H9 (cell line): ENCODE data around the gene SCRN1. TPM values are rescaled to one million over a fixed set of nuclear protein-coding genes. Genes with fewer than 3 reads are reported as not detected.

Experiments
- DNase-seq: peaks from one replicate; pipeline ENCODE4 v3.0.0-alpha.2; 2017
- H2AFZ ChIP-seq: one replicate; pipeline ENCODE4 v1.6.1; 2013; ENCODE audit warnings: mild to moderate bottlenecking, low read length, control low read depth, moderate library complexity
- H2AK5ac ChIP-seq: 2 replicates; pipeline ENCODE4 v1.6.1; 2013; ENCODE audit warnings: low read length, control low read depth, mixed read lengths; ENCODE audit not compliant: insufficient read length
- H2BK120ac ChIP-seq: one replicate; pipeline ENCODE4 v1.6.1; 2013; ENCODE audit warnings: low read depth, mild to moderate bottlenecking, low read length, control low read depth, inconsistent platforms; ENCODE audit not compliant: poor library complexity, severe bottlenecking
- H2BK12ac ChIP-seq: 2 replicates; pipeline ENCODE4 v1.6.1; 2013; ENCODE audit warnings: low read length, control low read depth, mixed read lengths, low read depth; ENCODE audit not compliant: insufficient read length
- H2BK15ac ChIP-seq: 2 replicates; pipeline ENCODE4 v1.6.1; 2013; ENCODE audit warnings: low read depth, low read length, control low read depth
- H2BK20ac ChIP-seq: one replicate; pipeline ENCODE4 v1.6.1; 2013; ENCODE audit warnings: low read depth, mild to moderate bottlenecking, low read length, control low read depth, inconsistent platforms; ENCODE audit not compliant: poor library complexity, severe bottlenecking
- H2BK5ac ChIP-seq: 2 replicates; pipeline ENCODE4 v1.6.1; 2013; ENCODE audit warnings: low read length, control low read depth, mixed read lengths; ENCODE audit not compliant: insufficient read length
- H3K14ac ChIP-seq: 2 replicates; pipeline ENCODE4 v1.6.1; 2013; ENCODE audit warnings: low read length, control low read depth; ENCODE audit not compliant: insufficient read depth
- H3K18ac ChIP-seq: 2 replicates; pipeline ENCODE4 v1.6.1; 2013; ENCODE audit warnings: low read depth, mild to moderate bottlenecking, mixed read lengths, low read length, control low read depth; ENCODE audit not compliant: insufficient read length
- H3K23ac ChIP-seq: 2 replicates; pipeline ENCODE4 v1.6.1; 2013; ENCODE audit warnings: low read length, control low read depth, mixed read lengths, low read depth; ENCODE audit not compliant: insufficient read length
- H3K23me2 ChIP-seq: 2 replicates; pipeline ENCODE4 v1.6.1; 2013; ENCODE audit warnings: low read depth, mild to moderate bottlenecking, mixed read lengths, low read length, control low read depth; ENCODE audit not compliant: insufficient read length, poor library complexity, severe bottlenecking
- H3K27ac ChIP-seq: 2 replicates; pipeline ENCODE4 v1.5.1; 2013; ENCODE audit warnings: low read length, control low read depth, mixed read lengths, low read depth; ENCODE audit not compliant: insufficient read length
- H3K27me3 ChIP-seq: 2 replicates; pipeline ENCODE4 v1.6.1; 2013; ENCODE audit warnings: low read length, control low read depth, inconsistent platforms; ENCODE audit not compliant: insufficient read depth
- H3K4ac ChIP-seq: 2 replicates; pipeline ENCODE4 v1.6.1; 2013; ENCODE audit warnings: low read depth, mild to moderate bottlenecking, control low read depth, inconsistent platforms, low read length, moderate library complexity
- H3K4me1 ChIP-seq: 2 replicates; pipeline ENCODE4 v1.6.1; 2013; ENCODE audit warnings: low read length, control low read depth, inconsistent platforms; ENCODE audit not compliant: insufficient read depth
- H3K4me2 ChIP-seq: 2 replicates; pipeline ENCODE4 v1.6.1; 2013; ENCODE audit warnings: low read length, control low read depth, mixed read lengths; ENCODE audit not compliant: insufficient read length, insufficient read depth
- H3K56ac ChIP-seq: 2 replicates; pipeline ENCODE4 v1.6.1; 2013; ENCODE audit warnings: low read depth, mild to moderate bottlenecking, mixed read lengths, low read length, control low read depth; ENCODE audit not compliant: insufficient read length
- H3K79me1 ChIP-seq: 2 replicates; pipeline ENCODE4 v1.6.1; 2013; ENCODE audit warnings: low read depth, mild to moderate bottlenecking, moderate library complexity, low read length, control low read depth, inconsistent platforms; ENCODE audit not compliant: insufficient read depth, poor library complexity, severe bottlenecking
- H3K79me2 ChIP-seq: 2 replicates; pipeline ENCODE4 v1.6.1; 2013; ENCODE audit warnings: low read length, control low read depth, inconsistent platforms; ENCODE audit not compliant: insufficient read depth
- H3K9ac ChIP-seq: 2 replicates; pipeline ENCODE4 v1.6.1; 2013; ENCODE audit warnings: low read length, control low read depth, mixed read lengths; ENCODE audit not compliant: insufficient read length; ENCODE audit errors: extremely low read depth
- H3K9me3 ChIP-seq: one replicate; pipeline ENCODE4 v1.6.1; 2013; ENCODE audit warnings: low read depth, low read length, inconsistent platforms; ENCODE audit not compliant: control insufficient read depth
- H3T11ph ChIP-seq: one replicate; pipeline ENCODE4 v1.6.1; 2013; ENCODE audit warnings: mild to moderate bottlenecking, low read length, control low read depth, inconsistent platforms
- H4K20me1 ChIP-seq: one replicate; pipeline ENCODE4 v1.6.1; 2013; ENCODE audit not compliant: control insufficient read depth, insufficient read length, insufficient read depth
- H4K5ac ChIP-seq: 2 replicates; pipeline ENCODE4 v1.6.1; 2013; ENCODE audit warnings: low read depth, mild to moderate bottlenecking, mixed read lengths, low read length, control low read depth; ENCODE audit not compliant: insufficient read length
- H4K8ac ChIP-seq: replicated peaks from 2 replicates; pipeline ENCODE4 v1.6.1; 2013; ENCODE audit warnings: low read length, control low read depth, mixed read lengths, low read depth; ENCODE audit not compliant: insufficient read length
- H4K91ac ChIP-seq: 2 replicates; pipeline ENCODE4 v1.6.1; 2013; ENCODE audit warnings: low read depth, mild to moderate bottlenecking, moderate library complexity, mixed read lengths, low read length, control low read depth; ENCODE audit not compliant: insufficient read length
- H3K27ac Mint-ChIP-seq, 3 experiments: 2 replicates in 2 of 3; 3 replicates in 1 of 3; pipeline ENCODE4 v1.8.0; 2020 to 2021; ENCODE audit warnings: mixed read lengths in 3 of 3, mild to moderate bottlenecking in 1 of 3, moderate library complexity in 1 of 3
- H3K27me3 Mint-ChIP-seq: 2 replicates; pipeline ENCODE4 v1.8.0; 2021; ENCODE audit warnings: low read depth, mild to moderate bottlenecking, moderate library complexity, mixed read lengths
- H3K36me3 Mint-ChIP-seq, 3 experiments: 2 replicates in 2 of 3; 3 replicates in 1 of 3; pipeline ENCODE4 v1.8.0; 2020 to 2021; ENCODE audit warnings: low read depth in 3 of 3, mixed read lengths in 3 of 3; ENCODE audit not compliant: insufficient read depth in 1 of 3
- H3K4me1 Mint-ChIP-seq, 2 experiments: 2 replicates each; pipeline ENCODE4 v1.8.0; 2020; ENCODE audit warnings: mixed read lengths in 2 of 2
- H3K4me3 Mint-ChIP-seq, 2 experiments: 2 replicates in 1 of 2; 3 replicates in 1 of 2; pipeline ENCODE4 v1.8.0; 2020 to 2021; ENCODE audit warnings: mild to moderate bottlenecking in 2 of 2, mixed read lengths in 2 of 2, moderate library complexity in 1 of 2
- H3K9me3 Mint-ChIP-seq, 2 experiments: 2 replicates in 1 of 2; 3 replicates in 1 of 2; pipeline ENCODE4 v1.8.0; 2020; ENCODE audit warnings: mild to moderate bottlenecking in 2 of 2, mixed read lengths in 2 of 2, moderate library complexity in 1 of 2
- CTCF ChIP-seq: fragments of 200-600 bp; sonication (generic); conservative IDR thresholded peaks from 3 replicates; pipeline ENCODE4 v1.8.0; 2021; ENCODE audit warnings: antibody characterized with exemption, mild to moderate bottlenecking
- WGBS: extraction: QIAGEN DNeasy Blood & Tissue Kit; methylation state at CpG from one replicate; pipeline ENCODE4 v1.1.7; 2013; ENCODE audit warnings: missing lambda C conversion rate, low lambda C conversion rate, mixed read lengths; ENCODE audit not compliant: insufficient read length; ENCODE audit errors: extremely low coverage; 5-methylcytosine and 5-hydroxymethylcytosine counted together
- total RNA-seq: library from RNA; stranded (reverse); gene quantifications from 2 replicates; pipeline ENCODE4 v1.2.1, GENCODE V29; 2021

SCRN1 gene
- total RNA-seq, 1 experiment from 2014 or later, result 101 TPM

DNA sequence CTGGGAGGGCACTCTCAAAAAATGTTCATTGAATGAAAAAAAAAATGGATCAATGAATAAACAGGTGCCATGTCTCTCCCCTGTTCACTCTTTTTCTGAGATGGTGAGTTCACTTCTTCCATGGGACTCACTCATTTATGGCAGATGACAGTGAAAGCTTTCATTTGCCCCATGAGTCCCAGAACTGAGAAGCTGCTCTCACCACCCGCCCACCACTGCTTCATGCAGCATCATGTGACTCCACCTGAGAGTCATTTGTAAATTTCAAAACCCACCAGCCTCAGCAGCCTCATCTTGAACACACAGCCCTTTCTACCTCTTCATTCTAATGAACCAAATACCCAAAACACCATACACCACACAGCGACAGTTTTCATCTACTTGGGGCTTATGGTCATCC lies 64.9 kb downstream of the SCRN1 start:
- DNase-seq, result no peak
- Histone ChIP-seq H4K8ac (no peak overlapping the region), H3K79me1 (no peaks in the 10 kb centered on the region), H4K20me1 (no peaks in the 10 kb centered on the region), H3K18ac (no peak overlapping the region), H3K9ac (no peak overlapping the region), H3K79me2 (no peaks in the 10 kb centered on the region), H2BK15ac (no peak overlapping the region), H3K27me3 (no peaks in the 10 kb centered on the region), H3K23me2 (no peaks in the 10 kb centered on the region), H2AK5ac (no peak overlapping the region), H2BK20ac (no peak overlapping the region), H3K14ac (no peak overlapping the region), H3K4me2 (no peak overlapping the region), H3K9me3 (no peaks in the 10 kb centered on the region), H3K4me1 (no peaks in the 10 kb centered on the region), H2BK12ac (no peak overlapping the region), H3K23ac (no peak overlapping the region), H2BK120ac (no peak overlapping the region), H4K5ac (no peak overlapping the region), H2AFZ (no peak overlapping the region), H3K27ac (no peak overlapping the region), H3K4ac (no peak overlapping the region), H4K91ac (no peak overlapping the region), H2BK5ac (no peak overlapping the region), H3T11ph (no peak overlapping the region), H3K56ac (no peak overlapping the region)
- no peak overlapping the region; a peak in 1 of 5 replicates for H3K4me3 Mint-ChIP-seq
- H3K36me3 Mint-ChIP-seq, result peaks cover 5 to 71% (median 15%) of the 10 kb centered on the region in 3 experiments; a peak in 5 of 7 replicates
- no peaks in the 10 kb centered on the region for H3K27me3 Mint-ChIP-seq
- peaks cover 0 to 7% of the 10 kb centered on the region in 2 experiments; a peak in 1 of 4 replicates for H3K4me1 Mint-ChIP-seq
- peak overlapping the region in 2 of 3 experiments; percentile 69 to 91; a peak in 3 of 7 replicates for H3K27ac Mint-ChIP-seq
- H3K9me3 Mint-ChIP-seq, result no peaks in the 10 kb centered on the region
- no CpG with 5 or more reads among the region's 2 CpGs for WGBS
- TF ChIP-seq CTCF, result no peak
